ENCODE measurements around the gene ADAMTS20. TPM values are rescaled to one million over a fixed set of nuclear protein-coding genes. Genes with fewer than 3 reads are reported as not detected.
"Not testable (repeated sequence)": the region's sequence is repeated elsewhere in the genome, so short reads cannot be mapped to it uniquely, and the experiment has no call there.

The ADAMTS20 gene
- total and polyA plus RNA-seq, 5 donors from 2014 or later, result not detected

DNA sequence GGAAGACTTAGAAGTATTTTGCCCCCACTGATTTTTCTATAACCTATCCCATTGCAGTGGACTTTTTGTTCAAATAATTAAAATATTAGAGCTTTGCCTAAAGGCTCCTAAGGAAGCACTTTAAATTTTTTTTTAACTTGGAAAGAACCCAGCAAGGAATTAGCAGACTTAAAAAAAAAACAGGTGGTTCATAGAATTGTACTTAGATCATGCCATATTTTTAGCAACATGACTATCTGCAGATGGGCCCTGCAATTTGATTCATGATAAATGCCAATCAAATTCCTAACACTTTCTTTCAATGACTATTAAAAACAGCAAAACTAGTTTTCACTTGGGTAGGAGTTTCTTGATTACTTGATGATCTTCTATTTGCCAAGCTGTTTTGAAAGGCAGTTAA, 11.5 kb downstream of the ADAMTS20 start:
- no peak overlapping the region for H3K4me3 ChIP-seq (ENCODE audit: low read depth, low read length)

DNA sequence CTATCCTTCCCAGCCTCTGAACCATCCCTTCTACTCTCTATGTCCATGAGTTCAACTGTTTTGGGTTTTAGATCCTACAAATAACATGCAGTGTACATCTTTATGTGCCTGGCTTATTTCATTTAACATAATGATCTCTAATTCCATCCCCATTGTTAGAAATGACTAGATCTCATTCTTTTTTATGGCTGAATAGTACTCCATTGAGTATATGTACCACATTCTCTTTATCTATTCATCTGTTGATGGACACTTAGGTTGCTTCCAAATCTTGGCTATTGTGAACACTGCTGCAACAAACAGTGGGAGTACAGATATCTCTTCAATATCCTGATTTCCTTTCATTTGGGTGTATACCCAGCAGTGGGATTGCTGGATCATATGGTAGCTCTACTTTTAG, 14.3 kb downstream of the ADAMTS20 start:
- not testable (repeated sequence) for H3K4me1 ChIP-seq (ENCODE audit: control insufficient read depth, insufficient read depth, low read length, poor library complexity, severe bottlenecking); ATAC-seq (ENCODE audit: low read depth in 2 of 2); H3K27ac ChIP-seq (ENCODE audit: insufficient read depth, low read length, poor library complexity, severe bottlenecking); H3K27me3 Mint-ChIP-seq; H3K27me3 ChIP-seq (ENCODE audit: control insufficient read depth, insufficient read depth, low read length); H3K4me3 ChIP-seq (ENCODE audit: low read depth, low read length); H3K4me1 Mint-ChIP-seq; H3K9me3 ChIP-seq (ENCODE audit: control insufficient read depth in 2 of 2, low read length in 2 of 2); H3K36me3 Mint-ChIP-seq; H3K27ac Mint-ChIP-seq; H3K4me3 Mint-ChIP-seq; DNase-seq; H3K36me3 ChIP-seq (ENCODE audit: control insufficient read depth, insufficient read depth, low read length); H3K9me3 Mint-ChIP-seq

More for the DNA sequence above, 11.5 kb downstream of the ADAMTS20 start:
- no peaks in the 10 kb centered on the region for H3K4me1 ChIP-seq (ENCODE audit: control insufficient read depth, insufficient read depth, low read length, poor library complexity, severe bottlenecking)
- ATAC-seq (ENCODE audit: low read depth in 2 of 2) (no peak), DNase-seq (no peak)
- Mint-ChIP-seq H3K4me3 (no peak overlapping the region), H3K4me1 (no peaks in the 10 kb centered on the region), H3K9me3 (peaks cover 0 to 8% (median 0%) of the 10 kb centered on the region in 7 donors), H3K27me3 (no peaks in the 10 kb centered on the region), H3K36me3 (no peaks in the 10 kb centered on the region), H3K27ac (no peak overlapping the region)
- H3K27me3 ChIP-seq (ENCODE audit: control insufficient read depth, insufficient read depth, low read length), result no peaks in the 10 kb centered on the region
- no peaks in the 10 kb centered on the region for H3K36me3 ChIP-seq (ENCODE audit: control insufficient read depth, insufficient read depth, low read length)
- H3K27ac ChIP-seq (ENCODE audit: insufficient read depth, low read length, poor library complexity, severe bottlenecking), result no peak overlapping the region
- no peaks in the 10 kb centered on the region for H3K9me3 ChIP-seq (ENCODE audit: control insufficient read depth in 2 of 2, low read length in 2 of 2)

DNA sequence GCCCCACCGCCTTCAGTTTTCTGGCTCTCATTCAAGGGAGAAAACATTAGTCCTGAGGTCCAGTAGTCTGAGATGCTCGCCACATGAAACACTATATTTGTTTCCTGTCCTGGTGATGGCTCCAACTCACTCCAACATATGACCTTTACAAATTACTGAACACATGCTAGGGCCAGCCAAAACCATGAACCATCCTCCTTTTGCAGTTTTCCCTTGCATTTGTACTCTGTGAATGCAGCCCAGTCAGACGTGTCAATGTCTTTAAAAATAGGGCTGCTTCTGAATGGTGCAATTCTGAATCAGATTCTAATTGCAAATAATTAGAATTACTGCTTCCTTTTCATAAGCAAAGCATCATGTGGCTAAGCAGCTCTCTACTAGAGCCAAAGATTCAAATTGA, 36.0 kb downstream of the ADAMTS20 start:
- Mint-ChIP-seq H3K4me3 (no peak overlapping the region), H3K4me1 (no peaks in the 10 kb centered on the region), H3K9me3 (peaks cover 0 to 3% (median 0%) of the 10 kb centered on the region in 7 donors)

GRCh38 chr12:43501703-43502102, 50.3 kb downstream of the ADAMTS20 start:
- DNase-seq (peak in 1 of 3 donors; percentile 6), ATAC-seq (ENCODE audit: low read depth in 2 of 2) (no peak)
- Mint-ChIP-seq H3K27ac (no peak overlapping the region), H3K4me3 (no peak overlapping the region), H3K36me3 (no peaks in the 10 kb centered on the region), H3K9me3 (peaks cover 0 to 1% (median 0%) of the 10 kb centered on the region in 7 donors), H3K27me3 (no peaks in the 10 kb centered on the region), H3K4me1 (no peaks in the 10 kb centered on the region)
- no peaks in the 10 kb centered on the region for H3K9me3 ChIP-seq (ENCODE audit: control insufficient read depth in 2 of 2, low read length in 2 of 2)
- no peaks in the 10 kb centered on the region for H3K4me1 ChIP-seq (ENCODE audit: control insufficient read depth, insufficient read depth, low read length, poor library complexity, severe bottlenecking)
- H3K27me3 ChIP-seq (ENCODE audit: control insufficient read depth, insufficient read depth, low read length), result no peaks in the 10 kb centered on the region
- H3K36me3 ChIP-seq (ENCODE audit: control insufficient read depth, insufficient read depth, low read length), result no peaks in the 10 kb centered on the region
- H3K4me3 ChIP-seq (ENCODE audit: low read depth, low read length), result no peak overlapping the region
- H3K27ac ChIP-seq (ENCODE audit: insufficient read depth, low read length, poor library complexity, severe bottlenecking), result no peak overlapping the region

More for the DNA sequence above, 36.0 kb downstream of the ADAMTS20 start:
- no peak overlapping the region for H3K27ac ChIP-seq (ENCODE audit: insufficient read depth, low read length, poor library complexity, severe bottlenecking)
- no peak overlapping the region for H3K4me3 ChIP-seq (ENCODE audit: low read depth, low read length)
- no peaks in the 10 kb centered on the region for H3K27me3 ChIP-seq (ENCODE audit: control insufficient read depth, insufficient read depth, low read length)
- Mint-ChIP-seq H3K27ac (no peak overlapping the region), H3K27me3 (no peaks in the 10 kb centered on the region), H3K36me3 (no peaks in the 10 kb centered on the region)
- H3K9me3 ChIP-seq (ENCODE audit: control insufficient read depth in 2 of 2, low read length in 2 of 2), result no peaks in the 10 kb centered on the region
- no peak for DNase-seq
- no peak for ATAC-seq (ENCODE audit: low read depth in 2 of 2)
- H3K36me3 ChIP-seq (ENCODE audit: control insufficient read depth, insufficient read depth, low read length), result no peaks in the 10 kb centered on the region
- H3K4me1 ChIP-seq (ENCODE audit: control insufficient read depth, insufficient read depth, low read length, poor library complexity, severe bottlenecking), result no peaks in the 10 kb centered on the region

DNA sequence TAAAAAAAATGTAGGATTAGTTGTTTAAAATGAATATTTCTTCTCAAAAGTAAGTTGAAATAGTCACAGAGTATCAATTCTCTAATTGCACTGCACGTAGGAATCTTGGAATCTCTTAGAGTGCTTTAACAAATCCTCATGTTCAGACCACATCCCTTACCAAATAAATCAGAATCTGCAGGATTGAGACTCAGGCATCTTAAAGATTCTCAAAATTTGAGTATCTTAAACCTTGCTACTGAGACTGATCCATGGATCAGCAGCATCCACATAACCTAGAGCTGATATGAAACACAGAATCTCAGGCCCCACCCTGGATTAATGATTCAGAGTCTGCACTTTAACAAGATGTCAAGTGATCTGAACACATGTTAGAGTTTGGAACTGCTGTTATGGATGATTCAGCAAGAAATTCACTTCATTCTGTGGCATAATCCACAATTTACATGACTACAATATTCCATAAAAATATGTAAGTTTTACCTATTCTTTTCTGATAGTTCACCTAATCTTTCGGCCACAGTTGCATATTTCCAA, 58.7 kb downstream of the ADAMTS20 start:
- Histone ChIP-seq H3K27me3 (ENCODE audit: control insufficient read depth, insufficient read depth, low read length) (no peaks in the 10 kb centered on the region), H3K27ac (ENCODE audit: insufficient read depth, low read length, poor library complexity, severe bottlenecking) (no peak overlapping the region), H3K4me3 (ENCODE audit: low read depth, low read length) (no peak overlapping the region), H3K36me3 (ENCODE audit: control insufficient read depth, insufficient read depth, low read length) (no peaks in the 10 kb centered on the region), H3K9me3 (ENCODE audit: control insufficient read depth in 2 of 2, low read length in 2 of 2) (no peaks in the 10 kb centered on the region), H3K4me1 (ENCODE audit: control insufficient read depth, insufficient read depth, low read length, poor library complexity, severe bottlenecking) (no peaks in the 10 kb centered on the region)
- no peaks in the 10 kb centered on the region for H3K9me3 Mint-ChIP-seq
- DNase-seq (no peak), ATAC-seq (ENCODE audit: low read depth in 2 of 2) (no peak)
- no peak overlapping the region for H3K4me3 Mint-ChIP-seq
- no peaks in the 10 kb centered on the region for H3K36me3 Mint-ChIP-seq
- H3K27me3 Mint-ChIP-seq, result no peaks in the 10 kb centered on the region
- no peak overlapping the region for H3K27ac Mint-ChIP-seq
- no peaks in the 10 kb centered on the region for H3K4me1 Mint-ChIP-seq

DNA sequence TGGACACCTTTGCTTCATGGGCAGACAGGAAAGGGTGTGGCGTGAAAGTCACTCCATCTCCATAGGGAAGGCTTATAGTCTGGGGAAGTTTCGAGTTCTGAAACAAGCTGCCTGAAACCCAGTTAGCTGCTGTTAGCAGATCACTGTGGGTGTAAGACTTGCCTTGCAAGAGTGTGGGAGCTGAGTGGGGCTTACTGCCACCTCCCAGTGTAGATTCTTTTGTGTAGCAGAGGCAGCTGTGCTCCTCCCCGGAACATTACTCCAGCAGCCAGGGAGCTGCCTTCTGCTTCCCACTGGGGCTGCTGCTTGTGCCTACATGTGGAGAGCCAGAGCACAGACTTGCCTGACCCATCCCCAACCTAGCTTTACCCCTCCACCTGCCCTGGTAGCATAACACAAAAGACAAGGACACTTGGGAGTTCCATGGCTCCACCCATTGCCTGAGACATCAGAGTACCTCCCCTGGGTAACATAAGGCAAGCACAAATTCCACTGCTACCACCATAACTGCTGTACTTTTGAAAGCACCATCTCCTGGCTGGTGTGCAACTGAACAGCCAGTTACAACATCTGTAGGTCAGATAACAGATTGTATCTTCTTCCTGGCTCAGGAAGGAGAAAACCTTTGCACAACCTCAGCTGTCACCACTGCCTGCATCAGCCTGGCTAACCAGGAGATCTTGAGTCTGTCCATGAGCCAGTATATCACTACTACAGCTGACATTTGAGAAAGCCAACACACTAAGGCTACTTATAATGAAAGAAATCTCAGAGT, 69.5 kb downstream of the ADAMTS20 start:
- H3K4me1 ChIP-seq (ENCODE audit: control insufficient read depth, insufficient read depth, low read length, poor library complexity, severe bottlenecking), result no peaks in the 10 kb centered on the region
- no peaks in the 10 kb centered on the region for H3K27me3 ChIP-seq (ENCODE audit: control insufficient read depth, insufficient read depth, low read length)
- peak in 1 of 2 donors; percentile 28 for ATAC-seq (ENCODE audit: low read depth in 2 of 2)
- no peak overlapping the region for H3K4me3 ChIP-seq (ENCODE audit: low read depth, low read length)
- H3K27ac ChIP-seq (ENCODE audit: insufficient read depth, low read length, poor library complexity, severe bottlenecking), result no peak overlapping the region
- Mint-ChIP-seq H3K9me3 (peaks cover 0 to 21% (median 2%) of the 10 kb centered on the region in 7 donors), H3K27me3 (no peaks in the 10 kb centered on the region), H3K36me3 (no peaks in the 10 kb centered on the region), H3K4me3 (no peak overlapping the region), H3K27ac (no peak overlapping the region), H3K4me1 (no peaks in the 10 kb centered on the region)
- no peaks in the 10 kb centered on the region for H3K36me3 ChIP-seq (ENCODE audit: control insufficient read depth, insufficient read depth, low read length)
- H3K9me3 ChIP-seq (ENCODE audit: control insufficient read depth in 2 of 2, low read length in 2 of 2), result no peaks in the 10 kb centered on the region
- DNase-seq, result no peak

DNA sequence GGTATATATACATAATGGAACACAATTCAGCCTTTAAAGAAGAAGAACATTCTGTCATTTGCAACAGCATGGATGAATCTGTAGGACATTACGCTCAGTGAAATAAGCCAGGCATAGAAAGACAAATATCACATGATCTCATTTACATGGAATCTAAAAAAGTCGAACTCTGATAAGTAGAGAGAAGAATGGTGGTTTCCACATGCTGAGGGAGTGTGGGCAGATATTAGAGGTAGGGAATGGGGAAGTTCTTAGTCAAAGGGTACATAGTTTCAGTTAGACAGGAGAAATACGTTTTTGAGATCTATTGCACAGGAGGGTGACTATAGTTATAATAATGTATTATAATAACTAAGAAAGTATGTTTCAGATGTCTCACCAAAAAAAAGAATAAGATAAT, 71.4 kb downstream of the ADAMTS20 start:
- no peaks in the 10 kb centered on the region for H3K9me3 ChIP-seq (ENCODE audit: control insufficient read depth in 2 of 2, low read length in 2 of 2)
- peaks cover 0 to 11% (median 1%) of the 10 kb centered on the region in 7 donors for H3K9me3 Mint-ChIP-seq
- no peaks in the 10 kb centered on the region for H3K27me3 Mint-ChIP-seq
- no peaks in the 10 kb centered on the region for H3K36me3 Mint-ChIP-seq
- no peak overlapping the region for H3K27ac Mint-ChIP-seq
- no peaks in the 10 kb centered on the region for H3K4me1 ChIP-seq (ENCODE audit: control insufficient read depth, insufficient read depth, low read length, poor library complexity, severe bottlenecking)
- no peak overlapping the region for H3K4me3 ChIP-seq (ENCODE audit: low read depth, low read length)
- no peak overlapping the region for H3K27ac ChIP-seq (ENCODE audit: insufficient read depth, low read length, poor library complexity, severe bottlenecking)
- ATAC-seq (ENCODE audit: low read depth in 2 of 2) (no peak), DNase-seq (no peak)
- H3K27me3 ChIP-seq (ENCODE audit: control insufficient read depth, insufficient read depth, low read length), result no peaks in the 10 kb centered on the region
- H3K4me1 Mint-ChIP-seq, result no peaks in the 10 kb centered on the region
- H3K36me3 ChIP-seq (ENCODE audit: control insufficient read depth, insufficient read depth, low read length), result no peaks in the 10 kb centered on the region
- H3K4me3 Mint-ChIP-seq, result no peak overlapping the region

DNA sequence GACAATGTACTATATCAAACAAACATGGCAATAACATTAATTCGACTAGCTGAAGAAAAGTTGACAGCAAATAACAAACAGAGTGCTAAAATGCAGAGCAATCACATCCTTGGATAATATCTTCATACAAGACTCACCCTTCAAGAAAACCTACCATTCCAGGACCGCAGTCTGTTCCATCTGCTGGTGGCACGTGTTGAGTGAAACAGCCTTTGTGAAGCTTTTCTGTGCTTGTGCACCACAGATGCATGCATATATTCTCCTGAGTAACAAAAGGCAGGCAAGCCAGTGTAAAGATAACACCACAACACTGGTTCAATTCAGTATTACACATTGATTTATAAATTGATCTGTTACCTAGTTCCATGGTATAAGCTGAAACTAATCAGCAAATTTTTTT, 89.3 kb downstream of the ADAMTS20 start:
- Mint-ChIP-seq H3K27ac (no peak overlapping the region), H3K36me3 (no peaks in the 10 kb centered on the region)
- H3K27ac ChIP-seq (ENCODE audit: insufficient read depth, low read length, poor library complexity, severe bottlenecking), result no peak overlapping the region

More for the DNA sequence above, 89.3 kb downstream of the ADAMTS20 start:
- DNase-seq (no peak), ATAC-seq (ENCODE audit: low read depth in 2 of 2) (no peak)
- H3K9me3 Mint-ChIP-seq, result peaks cover 0 to 4% (median 0%) of the 10 kb centered on the region in 7 donors
- H3K4me3 ChIP-seq (ENCODE audit: low read depth, low read length), result no peak overlapping the region
- no peaks in the 10 kb centered on the region for H3K27me3 ChIP-seq (ENCODE audit: control insufficient read depth, insufficient read depth, low read length)
- no peaks in the 10 kb centered on the region for H3K27me3 Mint-ChIP-seq
- H3K9me3 ChIP-seq (ENCODE audit: control insufficient read depth in 2 of 2, low read length in 2 of 2), result no peaks in the 10 kb centered on the region
- H3K4me1 Mint-ChIP-seq, result no peaks in the 10 kb centered on the region
- no peaks in the 10 kb centered on the region for H3K4me1 ChIP-seq (ENCODE audit: control insufficient read depth, insufficient read depth, low read length, poor library complexity, severe bottlenecking)
- no peak overlapping the region for H3K4me3 Mint-ChIP-seq
- H3K36me3 ChIP-seq (ENCODE audit: control insufficient read depth, insufficient read depth, low read length), result no peaks in the 10 kb centered on the region
